DMS53 treated with DMSO at 0.1 percent for 48 hours (cell line): Measurements from ENCODE around the gene USP35.
"Not testable (repeated sequence)": the region's sequence is repeated elsewhere in the genome, so short reads cannot be mapped to it uniquely, and the experiment has no call there.

ENCODE experiments used
- DNase-seq: peaks from one replicate; lab custom pipeline; 2025; ENCODE audit not compliant: unreplicated experiment; lab: John Stamatoyannopoulos, UW

The USP35 gene

DNA sequence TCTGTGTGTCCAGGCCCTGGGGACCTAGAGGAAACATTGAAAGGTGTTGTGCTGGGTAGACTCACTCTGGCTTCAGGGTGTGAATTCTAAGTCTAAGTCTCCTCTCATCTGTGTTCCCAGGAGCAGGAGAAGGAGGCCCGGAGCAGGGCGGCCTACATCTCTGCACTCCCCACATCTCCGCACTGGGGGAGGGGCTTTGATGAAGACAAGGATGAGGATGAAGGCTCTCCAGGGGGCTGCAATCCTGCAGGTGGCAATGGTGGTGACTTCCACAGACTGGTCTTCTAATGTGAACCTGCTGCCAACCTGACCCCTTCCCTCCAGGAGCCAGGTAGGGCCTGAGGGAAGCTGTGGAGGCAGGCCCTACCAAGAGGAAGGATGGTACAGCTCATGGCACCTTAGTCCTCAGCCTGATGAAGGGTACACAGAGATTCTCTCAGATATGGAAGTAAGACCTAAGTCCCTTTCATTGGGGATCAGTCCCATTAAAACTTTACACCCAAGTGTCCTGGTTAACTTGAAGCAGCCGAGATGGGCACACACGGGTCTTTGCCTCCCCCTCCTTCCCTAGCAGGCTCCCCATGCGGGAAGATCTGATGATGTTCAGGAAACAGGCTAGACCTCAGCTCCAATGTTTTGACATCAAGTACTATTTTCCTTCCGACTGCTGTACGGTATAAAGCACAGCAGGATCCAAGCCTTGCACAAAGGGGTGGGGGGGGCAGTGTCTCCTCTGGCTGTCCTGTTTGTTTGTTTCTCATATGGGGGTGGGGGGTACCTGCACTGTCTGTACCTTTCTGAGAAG lies 25.0 kb downstream of the USP35 start:
- DNase-seq: no peak

DNA sequence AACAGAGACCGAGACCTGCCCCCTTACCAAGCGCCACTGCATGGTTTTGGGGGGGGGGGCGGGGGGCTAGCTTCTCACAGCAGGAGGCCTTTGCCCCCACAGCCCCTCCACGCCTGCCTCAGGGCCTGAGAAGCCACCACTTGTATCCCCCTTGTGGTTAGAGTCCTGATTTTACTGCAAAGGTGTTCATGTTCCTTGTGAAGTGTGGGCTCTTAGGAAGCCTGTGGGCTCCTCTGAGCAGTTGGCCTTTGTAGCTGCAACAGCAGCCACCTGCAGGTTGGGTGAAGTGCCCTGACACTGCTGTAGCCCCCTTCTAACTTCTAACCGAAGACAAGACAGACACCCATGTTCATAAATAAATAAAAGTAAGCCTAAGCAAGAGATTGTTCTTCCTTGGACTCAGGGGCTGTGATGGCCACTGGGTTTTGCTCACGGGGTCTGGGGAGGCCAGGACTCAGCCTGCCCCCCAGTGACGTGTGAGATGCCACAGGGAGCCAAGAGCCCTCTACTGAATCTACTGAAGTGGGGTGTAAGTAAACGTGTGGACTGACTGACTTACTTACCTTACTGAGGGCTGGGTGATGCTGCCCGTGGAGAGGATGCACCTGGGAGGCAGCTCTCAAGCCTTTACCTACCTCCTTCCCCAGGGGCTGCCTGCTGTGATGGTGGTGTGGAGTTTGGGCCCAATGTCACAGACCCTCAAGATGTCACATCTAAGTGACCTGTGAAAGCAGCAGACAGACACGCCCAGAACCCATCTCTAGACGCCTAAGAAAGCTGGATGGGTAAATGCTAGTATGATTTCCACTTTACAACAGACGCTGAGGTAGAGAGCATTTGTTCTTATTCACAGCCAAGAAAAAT lies 25.8 kb downstream of the USP35 start:
- no peak for DNase-seq

DNA sequence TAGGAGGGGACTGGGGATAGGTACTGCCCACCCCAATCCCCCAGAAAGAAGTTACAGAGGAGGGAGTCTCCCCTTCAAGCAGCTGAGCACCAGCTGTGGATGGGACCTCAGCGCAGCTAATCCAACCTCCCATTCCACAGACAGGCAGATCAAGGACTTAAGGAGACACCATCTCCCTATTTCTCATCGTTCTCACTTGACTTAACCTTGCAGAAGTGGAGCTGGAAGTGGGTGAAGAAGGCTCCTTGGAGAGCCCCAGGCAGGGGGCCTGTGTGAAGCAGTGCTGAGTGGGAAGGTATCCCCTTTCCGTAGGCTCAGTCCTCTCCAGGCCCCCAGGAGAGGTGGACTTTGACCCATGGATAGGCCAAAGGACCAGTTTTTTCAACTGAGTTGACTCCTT lies 27.3 kb downstream of the USP35 start:
- no peak for DNase-seq

DNA sequence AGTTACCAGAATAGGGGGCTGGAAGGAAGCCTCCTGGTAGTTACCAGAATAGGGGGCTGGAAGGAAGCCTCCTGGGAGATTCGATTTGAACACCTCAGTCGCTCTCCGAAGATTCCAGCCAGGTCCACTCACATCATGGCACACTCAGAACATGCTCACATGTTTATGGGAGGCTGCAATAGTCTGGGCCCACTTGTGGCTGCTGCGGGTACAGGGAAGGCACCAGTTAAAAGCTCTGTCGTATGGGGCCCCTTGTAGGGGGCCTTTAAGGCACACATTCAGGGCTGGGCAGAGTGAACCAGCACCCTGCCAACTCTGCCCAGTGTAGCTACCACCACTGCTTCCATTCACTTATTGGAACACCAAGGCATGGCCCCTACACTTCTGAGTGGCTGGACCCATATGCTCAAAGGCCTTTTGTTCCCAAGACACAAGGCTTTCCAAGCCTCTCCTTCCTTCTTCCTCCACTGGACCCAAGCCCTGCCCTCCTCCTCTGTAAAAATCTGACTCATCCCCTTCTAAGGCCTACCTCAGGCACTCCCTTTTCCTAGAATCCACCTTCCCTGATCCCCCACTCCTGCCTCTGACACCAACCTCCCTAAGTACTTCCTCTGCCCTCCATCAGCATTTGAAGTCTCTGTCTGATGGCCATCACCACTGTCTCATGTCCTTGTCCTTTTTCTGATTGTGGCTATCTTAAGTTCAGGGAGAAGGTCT lies 28.0 kb downstream of the USP35 start:
- DNase-seq: no peak

DNA sequence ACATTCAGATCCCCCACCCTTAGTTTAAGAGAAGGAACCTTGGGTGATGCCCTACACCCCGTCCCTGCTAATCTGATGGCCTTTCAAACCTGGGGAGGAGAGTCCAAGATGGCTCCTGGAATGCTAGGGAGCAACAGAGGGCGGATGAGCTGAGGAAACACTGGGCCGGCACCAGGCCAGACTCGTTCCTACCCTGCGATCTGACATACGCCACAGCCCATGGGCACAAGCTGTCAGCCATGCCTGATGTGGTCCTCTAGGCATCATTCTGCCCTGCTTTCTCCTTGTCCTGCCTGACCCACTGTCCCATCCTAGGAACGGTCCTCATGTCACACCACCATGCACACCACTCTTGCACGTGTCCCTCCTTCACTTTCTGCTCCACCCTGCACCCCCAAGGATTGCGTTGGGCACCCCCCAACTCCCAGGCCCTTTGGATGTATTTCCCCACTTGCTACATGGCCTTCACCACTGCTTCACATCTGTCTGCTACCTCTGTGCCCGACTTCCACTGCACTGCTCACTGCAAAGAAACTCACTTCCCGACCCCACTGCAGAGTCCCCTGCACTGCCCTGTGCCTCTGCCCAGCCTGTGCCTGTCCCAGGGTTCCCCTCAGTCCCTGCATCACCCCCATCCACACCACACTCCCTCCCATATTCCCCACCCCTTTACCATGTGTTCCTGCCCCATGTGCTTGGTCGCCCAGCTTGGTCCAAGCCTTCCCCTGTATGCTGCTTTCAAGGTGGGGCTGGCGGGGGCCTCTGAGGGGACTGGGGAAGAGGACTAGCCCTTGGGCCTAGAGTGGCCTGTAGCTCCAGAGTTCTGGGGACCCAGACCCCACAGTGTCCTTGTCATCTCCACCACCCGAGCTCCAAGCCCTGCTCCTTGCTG lies 29.2 kb downstream of the USP35 start:
- DNase-seq: no peak

DNA sequence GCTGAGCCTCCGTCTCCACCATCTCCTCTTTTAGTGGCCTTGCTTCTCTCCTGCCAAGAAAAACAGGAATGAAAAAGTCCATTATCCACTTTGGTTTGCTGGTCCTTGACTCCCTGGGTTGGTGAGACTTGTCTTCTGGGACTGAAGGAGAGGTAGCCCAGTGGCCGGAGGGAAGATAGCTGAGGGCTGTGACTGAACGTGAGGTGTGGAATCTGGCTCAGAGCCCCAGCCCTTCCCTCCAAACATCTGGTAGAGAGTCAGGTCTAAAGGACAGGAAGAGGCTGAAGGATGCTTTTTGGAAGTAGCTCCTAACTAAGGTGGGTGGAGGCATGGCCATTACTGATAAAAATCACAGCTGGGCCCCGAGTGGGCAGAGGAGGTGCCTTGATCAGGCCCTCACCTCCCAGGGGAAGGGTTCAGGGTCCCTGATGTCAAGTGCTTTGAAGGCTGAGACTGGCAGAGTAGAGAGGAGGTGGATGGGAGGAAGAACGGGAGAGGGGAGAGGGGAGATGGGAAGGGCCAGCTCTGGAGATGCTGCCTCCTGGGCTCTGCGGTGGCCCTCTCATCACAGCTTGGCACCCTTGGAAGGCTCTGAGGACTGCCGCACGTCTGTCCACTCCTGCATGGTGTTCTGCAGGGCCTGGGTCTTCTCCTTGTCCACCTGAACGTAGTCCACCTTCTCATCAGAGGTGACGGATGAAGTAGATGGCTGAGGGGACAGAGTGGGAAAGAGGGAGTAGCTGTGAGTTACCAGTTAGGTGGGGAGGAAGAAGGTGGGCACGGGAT lies 30.2 kb downstream of the USP35 start:
- no peak for DNase-seq

DNA sequence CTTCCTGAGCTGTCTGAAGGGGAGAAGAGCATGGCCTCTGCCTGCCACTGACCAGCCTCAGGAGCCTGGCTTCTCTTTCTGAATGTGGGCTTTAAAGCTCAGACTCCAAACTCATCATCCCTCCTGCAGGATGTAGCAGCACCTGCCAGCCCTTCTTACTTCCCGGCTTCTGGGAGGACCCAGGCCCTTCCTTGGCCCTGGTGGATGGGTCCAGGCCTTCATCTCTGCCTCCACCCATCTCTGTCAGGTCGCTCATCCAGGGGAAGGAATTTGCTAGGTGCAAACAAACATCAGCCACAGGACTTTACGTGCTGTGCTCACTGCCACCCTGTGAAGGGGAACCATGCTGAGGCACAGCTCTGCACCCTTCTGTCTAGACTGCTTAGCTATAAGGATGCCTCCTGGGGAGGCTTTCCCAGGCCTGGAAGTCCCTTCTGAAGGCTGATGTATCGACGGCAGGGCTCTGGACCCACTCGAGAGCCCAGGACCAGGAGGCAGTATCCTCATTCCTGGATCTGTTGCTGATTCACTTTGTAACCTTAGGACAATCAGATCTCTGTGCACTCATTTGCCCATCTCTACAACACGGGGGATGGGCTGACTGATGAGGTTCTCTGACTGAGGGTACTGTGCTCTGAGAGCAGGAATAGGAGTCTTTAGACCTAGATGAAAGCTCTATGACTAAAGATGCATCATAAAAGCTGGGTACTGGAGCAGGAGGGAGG lies 30.9 kb downstream of the USP35 start:
- DNase-seq: no peak

DNA sequence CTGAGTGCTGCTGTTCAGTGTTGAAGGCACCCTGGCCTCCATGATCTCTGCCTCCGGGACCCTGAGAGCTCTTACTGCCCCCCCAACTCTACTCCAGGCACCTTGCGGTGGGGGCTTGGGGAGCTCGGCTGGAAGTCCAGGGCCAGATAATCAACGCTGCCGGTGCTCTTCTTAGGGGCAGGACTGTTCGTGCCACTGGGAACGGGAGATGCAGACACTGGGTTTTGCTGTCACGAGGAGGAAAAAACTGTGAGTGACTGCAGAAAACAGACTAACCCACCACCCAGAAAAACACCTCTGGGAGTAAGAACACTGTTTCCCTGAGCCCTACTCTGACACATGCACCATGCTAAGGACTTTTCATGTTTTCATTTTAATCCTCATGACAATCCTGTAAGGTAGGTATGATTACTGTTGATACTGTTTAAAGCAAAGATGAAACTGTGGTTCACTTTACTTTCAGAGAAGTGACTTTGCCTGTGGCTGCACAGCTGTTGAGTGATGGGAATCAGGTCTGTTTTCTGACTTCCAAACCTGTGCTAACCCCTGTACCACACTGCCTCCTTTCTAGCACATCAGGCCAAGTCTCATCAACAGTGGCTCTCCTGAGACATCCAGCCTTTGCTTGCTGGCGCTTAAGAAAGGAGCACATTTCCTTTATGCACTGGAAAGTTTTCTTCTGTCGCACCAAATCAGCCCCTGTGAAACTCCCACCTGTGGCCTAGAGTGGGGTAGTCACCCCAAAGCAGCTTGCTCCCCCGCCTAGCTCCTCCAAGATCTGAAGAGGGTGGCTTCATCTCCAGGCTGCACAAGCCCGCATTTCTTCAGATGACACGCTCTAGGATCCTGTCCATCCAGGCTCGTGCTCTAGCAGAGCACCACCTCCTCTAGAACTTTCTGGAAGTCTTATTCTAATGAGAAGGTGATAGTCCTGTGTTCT lies 31.8 kb downstream of the USP35 start:
- no peak for DNase-seq

DNA sequence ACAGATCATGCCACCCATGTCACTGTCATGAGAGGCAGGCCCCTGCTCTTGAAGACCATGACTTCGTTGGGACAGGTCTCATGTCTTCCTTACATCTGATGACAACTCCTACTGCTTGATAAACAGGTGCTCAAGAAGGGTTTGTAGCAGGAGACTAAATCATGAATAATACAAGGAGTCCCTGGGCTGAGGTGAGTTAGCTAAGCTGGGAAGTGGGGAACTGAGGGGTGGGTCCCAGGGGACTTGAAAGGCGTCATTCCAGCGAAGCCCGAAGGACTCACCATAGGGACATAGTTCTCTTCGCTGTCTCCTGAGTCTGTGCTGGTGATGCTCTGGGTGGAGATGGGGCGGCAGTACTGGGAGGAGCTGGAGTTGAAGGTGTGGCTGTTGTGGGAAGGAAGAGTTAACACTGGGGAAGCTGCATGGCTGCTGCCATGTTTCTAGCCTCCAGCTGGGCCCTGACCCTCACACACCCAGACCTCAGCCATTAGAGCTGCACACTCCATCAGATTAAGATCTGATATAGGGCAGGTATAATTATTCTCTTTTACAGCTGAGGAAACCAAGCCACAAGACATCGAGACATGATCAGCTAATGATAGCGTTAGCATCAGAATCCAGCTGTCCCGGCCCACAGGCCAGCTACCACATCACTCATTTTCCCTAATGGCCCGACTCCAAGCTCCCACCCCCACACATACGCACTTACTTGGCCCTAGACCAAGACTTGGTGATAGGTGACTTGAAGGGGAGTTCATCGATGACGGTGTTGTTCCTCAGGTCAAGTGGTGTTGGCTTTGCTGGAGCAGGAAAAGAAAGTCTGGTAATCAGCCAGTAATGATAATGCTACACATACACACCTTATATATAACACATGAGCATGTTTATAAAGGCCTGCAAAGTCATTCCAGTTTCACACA lies 32.9 kb downstream of the USP35 start:
- DNase-seq: no peak

DNA sequence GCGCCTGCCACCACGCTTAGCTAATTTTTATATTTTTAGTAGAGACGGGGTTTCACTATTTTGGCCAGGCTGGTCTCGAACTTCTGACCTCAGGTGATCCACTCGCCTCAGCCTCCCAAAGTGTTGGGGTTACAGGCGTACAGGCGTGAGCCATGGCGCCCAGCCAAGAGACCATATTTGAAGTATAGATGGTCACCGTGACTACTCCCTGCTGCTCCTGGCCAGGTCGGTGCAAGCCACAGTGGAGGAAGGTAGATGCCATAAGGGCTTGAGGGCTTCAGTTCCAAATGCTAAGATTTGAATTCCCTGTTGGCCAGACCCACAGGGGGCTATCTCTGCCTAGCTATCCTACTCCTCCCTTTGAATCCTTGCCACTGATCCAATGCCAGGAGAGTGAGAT lies 34.0 kb downstream of the USP35 start:
- DNase-seq: not testable (repeated sequence)

DNA sequence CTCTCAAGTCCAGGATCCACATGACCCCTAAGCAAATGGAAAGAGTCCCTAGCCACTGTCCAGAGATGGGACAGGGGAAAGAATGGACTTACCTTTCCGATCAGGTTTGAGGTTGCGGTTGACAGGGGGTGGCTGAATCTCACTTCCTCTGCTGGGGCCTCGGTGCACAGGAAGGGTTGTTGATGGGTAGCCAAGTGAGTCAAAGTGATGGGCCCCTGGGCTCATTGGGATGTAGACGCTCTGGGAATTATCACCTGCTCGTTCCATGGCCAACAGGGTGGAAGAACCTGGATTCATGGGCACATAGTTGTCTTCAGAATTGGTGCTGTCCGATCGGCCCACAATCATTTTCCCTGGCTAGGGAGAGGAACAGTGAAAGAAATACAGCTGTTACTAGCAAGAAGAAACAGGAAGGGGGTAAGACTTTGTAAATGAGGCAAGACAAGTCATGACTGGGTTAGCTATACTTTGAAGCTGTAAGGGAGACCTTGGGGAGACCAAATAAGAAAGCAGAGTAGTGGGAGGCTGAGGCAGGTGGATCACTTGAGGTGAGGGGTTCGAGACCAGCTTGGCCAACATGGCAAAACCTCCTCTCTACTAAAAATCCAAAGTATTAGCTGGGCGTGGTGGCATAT lies 34.7 kb downstream of the USP35 start:
- DNase-seq: no peak

DNA sequence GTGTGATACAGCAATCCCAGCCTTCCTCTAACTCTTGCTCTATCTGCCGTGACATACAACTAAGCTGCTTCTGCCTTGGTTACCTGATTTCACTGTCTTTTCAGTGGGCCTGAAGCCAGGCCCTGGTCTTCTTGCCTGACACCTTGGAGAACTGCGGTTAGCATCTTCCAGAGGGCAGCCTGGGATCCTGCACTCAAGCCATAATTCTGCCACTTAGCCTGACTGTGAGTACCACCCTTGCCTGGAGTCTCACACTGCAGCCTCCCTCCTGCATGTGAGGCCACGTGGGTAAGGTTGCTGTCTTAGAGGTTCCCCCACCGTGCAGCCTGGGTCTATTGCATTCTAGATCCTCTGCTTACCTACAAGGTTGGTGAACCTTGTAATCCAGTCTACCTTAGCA lies 35.8 kb downstream of the USP35 start:
- no peak for DNase-seq

DNA sequence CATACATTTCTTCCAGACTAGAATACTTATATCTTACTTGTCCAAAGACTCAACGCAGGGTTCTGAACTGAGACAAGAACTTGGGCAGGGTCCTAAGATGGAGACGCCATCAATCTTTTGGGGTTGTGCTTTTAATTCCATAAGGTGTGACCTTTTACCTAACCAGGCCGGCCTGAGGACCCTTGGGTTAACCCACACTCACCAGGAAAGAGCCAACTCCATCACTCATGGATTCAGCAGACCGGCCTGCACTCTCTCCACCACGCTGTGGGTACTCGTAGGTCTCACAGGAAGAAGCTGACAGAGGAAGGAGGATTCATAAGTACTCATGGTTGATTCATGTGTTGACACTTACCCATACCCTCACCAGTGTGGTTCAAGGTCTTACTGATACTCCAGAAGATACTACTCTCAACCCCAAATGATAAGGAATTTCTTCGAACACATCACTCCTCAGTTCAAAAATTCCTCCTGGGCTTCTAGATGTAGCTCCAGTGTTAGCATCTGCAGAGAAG lies 36.2 kb downstream of the USP35 start:
- no peak for DNase-seq

DNA sequence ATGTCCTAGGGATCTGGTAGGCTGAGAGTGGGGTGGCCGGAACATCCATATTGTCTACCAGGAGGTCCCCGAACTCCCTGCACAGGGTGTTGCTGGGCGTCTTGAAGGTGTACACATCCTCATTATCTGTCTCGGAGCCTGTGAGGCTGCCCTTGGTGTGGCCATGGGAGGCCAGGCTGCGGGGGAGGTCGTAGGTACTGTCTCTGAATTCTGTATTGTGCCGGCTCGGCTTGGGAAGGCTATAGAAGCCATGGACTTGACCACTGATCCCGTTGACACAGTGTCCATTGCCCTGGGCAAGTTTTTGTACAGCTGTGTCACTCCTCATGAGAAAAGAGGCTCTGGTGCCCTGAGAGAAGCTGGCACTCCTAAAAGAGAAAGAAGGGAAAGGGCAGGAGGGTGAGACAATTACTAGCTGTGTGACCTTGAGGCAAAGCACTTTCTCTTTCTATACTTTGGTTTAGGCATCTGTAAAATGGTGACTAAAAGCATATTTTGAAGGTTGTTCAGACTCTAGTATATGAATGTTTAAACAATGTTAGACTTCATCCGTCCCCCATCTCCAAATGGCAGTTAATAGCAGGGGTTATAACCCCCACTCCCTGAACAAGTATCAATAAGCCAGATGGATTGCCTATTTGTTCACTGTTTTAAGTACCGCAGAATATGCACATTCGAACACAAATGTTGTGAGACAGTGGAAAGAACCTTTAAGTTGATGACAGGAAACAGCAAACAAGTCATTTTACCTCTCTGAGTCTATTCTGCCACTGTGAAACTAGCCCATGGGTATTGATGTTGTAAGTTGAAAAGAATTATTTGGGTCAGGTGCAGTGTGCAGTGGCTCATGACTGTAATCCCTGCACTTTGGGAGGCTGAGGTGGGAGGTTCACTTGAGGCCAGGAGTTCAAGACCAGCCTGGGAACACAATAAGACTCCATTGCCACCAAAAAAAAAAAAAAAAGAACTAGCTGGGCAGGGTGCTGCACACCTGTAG lies 38.3 kb downstream of the USP35 start:
- DNase-seq: no peak

DNA sequence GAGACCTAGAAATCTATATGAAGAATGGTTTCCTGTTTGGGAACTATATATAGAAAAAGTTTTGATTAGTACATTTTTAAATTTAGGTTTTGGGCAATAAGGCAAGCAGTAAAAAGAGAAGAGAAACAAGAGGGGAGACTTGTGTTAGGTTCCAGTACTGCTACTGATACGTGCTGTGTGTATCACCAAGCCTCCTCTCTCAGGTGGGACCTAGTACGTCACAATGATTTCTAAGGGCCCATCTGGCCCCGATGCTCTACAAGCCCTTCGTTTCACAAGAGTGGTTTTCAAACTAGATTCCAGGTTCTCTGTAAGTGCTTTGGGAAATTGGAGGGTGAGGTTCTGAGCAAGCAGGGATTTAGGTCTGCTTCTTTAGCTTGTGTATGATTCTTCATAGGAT lies 39.2 kb downstream of the USP35 start:
- no peak for DNase-seq
